ENCODE measurements around the gene KLLN.
A peak's percentile ranks its signal among the peaks of the same experiment; 100 is the strongest.
"Not testable (repeated sequence)": the region's sequence is repeated elsewhere in the genome, so short reads cannot be mapped to it uniquely, and the experiment has no call there.

The KLLN gene

DNA sequence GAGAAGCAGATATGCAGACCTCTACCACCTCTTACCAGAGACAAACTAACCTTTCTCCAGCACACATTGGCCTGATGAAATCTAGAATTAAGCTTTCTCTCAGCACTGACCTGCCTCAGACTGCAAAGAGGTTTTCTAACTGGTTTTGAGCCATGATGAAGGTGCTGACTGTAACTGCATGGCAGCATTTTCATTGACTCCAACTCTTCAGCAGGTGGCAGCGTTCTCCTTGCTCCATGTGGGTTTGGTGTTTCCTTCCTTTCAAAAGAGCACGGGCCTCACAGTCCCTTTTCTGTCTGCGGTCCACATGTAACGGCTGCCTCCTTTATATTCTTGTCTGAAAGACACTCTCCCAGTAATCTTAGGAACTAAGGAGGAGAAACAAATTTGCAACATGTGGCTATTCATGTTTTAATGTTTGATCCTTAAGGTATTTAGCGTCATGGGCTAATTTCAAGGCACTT lies 12.6 kb downstream of the KLLN start:
- Histone ChIP-seq H3K18ac (ENCODE audit: low read length) (no peak overlapping the region), H2BK15ac (replicated peaks; ENCODE audit: low read depth) (no peak overlapping the region), H3K79me1 (ENCODE audit: low read length) (no peaks in the 10 kb centered on the region), H3K27me3 (ENCODE audit: insufficient read depth, low read length, poor library complexity) (no peaks in the 10 kb centered on the region), H3K4me1 (ENCODE audit: control insufficient read depth, low read depth, low read length) (no peaks in the 10 kb centered on the region), H3K27ac (ENCODE audit: low read depth, low read length) (no peak overlapping the region), H4K8ac (ENCODE audit: low read depth, low read length) (no peak overlapping the region), H3K36me3 (ENCODE audit: control insufficient read depth, insufficient read depth, low read length) (no peaks in the 10 kb centered on the region), H2BK5ac (ENCODE audit: low read length) (no peak overlapping the region), H4K5ac (ENCODE audit: low read length) (no peak overlapping the region), H3K4ac (ENCODE audit: low read depth, low read length) (no peak overlapping the region), H3K56ac (ENCODE audit: low read length) (no peak overlapping the region), H3K4me3 (ENCODE audit: low read length) (no peak overlapping the region), H3K23ac (ENCODE audit: low read length) (no peak overlapping the region), H2AK5ac (ENCODE audit: low read length) (no peak overlapping the region), H3K4me2 (ENCODE audit: low read length) (no peak overlapping the region), H2BK120ac (ENCODE audit: low read depth, low read length) (no peak overlapping the region), H3K9ac (ENCODE audit: low read length) (no peak overlapping the region), H3K79me2 (ENCODE audit: control insufficient read depth, insufficient read depth, low read length) (no peaks in the 10 kb centered on the region)
- peak; percentile 85 for DNase-seq
- no CpG with 5 or more reads among the region's 5 CpGs for WGBS (ENCODE audit: extremely low coverage, insufficient coverage, low lambda C conversion rate)

DNA sequence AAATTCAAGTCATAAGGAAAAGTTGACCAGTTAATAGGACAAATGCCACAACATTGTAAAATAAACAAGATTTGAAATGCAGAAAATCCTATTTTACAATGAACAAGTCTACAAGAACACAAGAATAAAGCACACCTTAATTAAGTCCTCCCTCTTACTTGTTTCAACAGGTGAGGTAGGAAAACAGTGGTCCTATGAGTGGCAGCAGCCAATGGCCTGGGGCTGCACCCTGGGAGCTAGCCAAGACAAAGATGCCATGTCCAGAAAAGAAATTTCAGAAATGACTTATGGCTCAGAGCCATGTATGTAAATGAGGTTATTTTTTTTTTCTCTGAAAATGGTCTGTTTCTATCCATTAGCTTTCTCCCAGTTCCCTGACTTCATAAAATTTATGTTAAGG lies 14.3 kb downstream of the KLLN start:
- Histone ChIP-seq H2BK120ac (ENCODE audit: low read depth, low read length) (no peak overlapping the region), H2BK15ac (replicated peaks; ENCODE audit: low read depth) (no peak overlapping the region), H3K18ac (ENCODE audit: low read length) (no peak overlapping the region), H3K4me1 (ENCODE audit: control insufficient read depth, low read depth, low read length) (no peaks in the 10 kb centered on the region), H3K79me1 (ENCODE audit: low read length) (no peaks in the 10 kb centered on the region), H3K56ac (ENCODE audit: low read length) (no peak overlapping the region), H3K23ac (ENCODE audit: low read length) (no peak overlapping the region), H4K8ac (ENCODE audit: low read depth, low read length) (no peak overlapping the region), H3K27me3 (ENCODE audit: insufficient read depth, low read length, poor library complexity) (no peaks in the 10 kb centered on the region), H4K5ac (ENCODE audit: low read length) (no peak overlapping the region), H3K36me3 (ENCODE audit: control insufficient read depth, insufficient read depth, low read length) (no peaks in the 10 kb centered on the region), H3K79me2 (ENCODE audit: control insufficient read depth, insufficient read depth, low read length) (no peaks in the 10 kb centered on the region), H3K9ac (ENCODE audit: low read length) (no peak overlapping the region), H3K4ac (ENCODE audit: low read depth, low read length) (no peak overlapping the region), H3K4me3 (ENCODE audit: low read length) (no peak overlapping the region), H2BK5ac (ENCODE audit: low read length) (no peak overlapping the region), H2AK5ac (ENCODE audit: low read length) (no peak overlapping the region), H3K4me2 (ENCODE audit: low read length) (no peak overlapping the region), H3K27ac (ENCODE audit: low read depth, low read length) (no peak overlapping the region)
- no peak for DNase-seq

DNA sequence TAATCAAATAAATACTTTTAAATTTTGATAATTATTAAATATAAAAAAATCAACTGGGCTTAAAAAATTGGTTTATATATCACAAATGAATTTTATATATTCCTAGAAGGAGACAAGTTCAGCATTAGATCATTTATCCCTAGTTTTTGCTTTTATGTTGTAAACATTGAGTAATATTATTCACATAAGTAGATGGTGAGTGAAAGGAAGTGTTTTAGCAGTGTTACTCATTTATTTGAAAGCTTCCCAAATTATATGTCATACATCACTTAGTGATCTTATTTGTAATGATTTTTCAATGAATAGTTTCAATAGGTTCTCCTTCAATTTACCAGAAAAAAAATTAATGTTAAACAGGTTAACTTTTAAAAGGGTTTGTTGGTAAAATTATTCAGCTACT lies 15.8 kb downstream of the KLLN start:
- Histone ChIP-seq H4K5ac (ENCODE audit: low read length) (no peak overlapping the region), H3K56ac (ENCODE audit: low read length) (no peak overlapping the region), H3K4me1 (ENCODE audit: control insufficient read depth, low read depth, low read length) (no peaks in the 10 kb centered on the region), H3K79me2 (ENCODE audit: control insufficient read depth, insufficient read depth, low read length) (no peaks in the 10 kb centered on the region), H2BK15ac (replicated peaks; ENCODE audit: low read depth) (no peak overlapping the region), H3K18ac (ENCODE audit: low read length) (no peak overlapping the region), H3K23ac (ENCODE audit: low read length) (no peak overlapping the region), H3K4me3 (ENCODE audit: low read length) (no peak overlapping the region), H3K36me3 (ENCODE audit: control insufficient read depth, insufficient read depth, low read length) (no peaks in the 10 kb centered on the region), H3K27ac (ENCODE audit: low read depth, low read length) (no peak overlapping the region), H3K79me1 (ENCODE audit: low read length) (no peaks in the 10 kb centered on the region), H3K27me3 (ENCODE audit: insufficient read depth, low read length, poor library complexity) (no peaks in the 10 kb centered on the region), H2AK5ac (ENCODE audit: low read length) (no peak overlapping the region), H3K9ac (ENCODE audit: low read length) (no peak overlapping the region), H2BK120ac (ENCODE audit: low read depth, low read length) (no peak overlapping the region), H4K8ac (ENCODE audit: low read depth, low read length) (no peak overlapping the region), H3K4ac (ENCODE audit: low read depth, low read length) (no peak overlapping the region), H2BK5ac (ENCODE audit: low read length) (no peak overlapping the region), H3K4me2 (ENCODE audit: low read length) (no peak overlapping the region)
- no peak for DNase-seq

DNA sequence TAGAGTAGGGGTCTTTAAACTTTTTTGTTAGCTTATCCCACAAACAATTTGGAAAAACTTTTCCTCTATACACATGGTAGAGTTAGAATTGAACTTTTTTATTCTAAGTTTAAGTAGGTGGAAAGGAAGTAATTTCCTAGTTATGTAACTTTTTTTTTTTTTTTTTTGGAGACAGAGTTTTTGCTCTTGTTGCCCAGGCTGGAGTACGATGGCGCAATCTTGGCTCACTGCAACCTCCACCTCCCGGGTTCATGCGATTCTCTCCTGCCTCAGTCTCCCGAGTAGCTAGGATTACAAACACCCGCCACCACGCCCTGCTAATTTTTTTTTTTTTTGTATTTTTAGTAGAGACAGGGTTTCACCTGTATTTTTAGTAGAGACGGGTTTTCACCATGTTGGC lies 16.6 kb downstream of the KLLN start:
- not testable (repeated sequence) for H3K79me2 ChIP-seq (ENCODE audit: control insufficient read depth, insufficient read depth, low read length); H3K4me1 ChIP-seq (ENCODE audit: control insufficient read depth, low read depth, low read length); H2BK120ac ChIP-seq (ENCODE audit: low read depth, low read length); H3K18ac ChIP-seq (ENCODE audit: low read length); H3K9ac ChIP-seq (ENCODE audit: low read length); H2BK15ac ChIP-seq (replicated peaks; ENCODE audit: low read depth); H3K27me3 ChIP-seq (ENCODE audit: insufficient read depth, low read length, poor library complexity); H3K4ac ChIP-seq (ENCODE audit: low read depth, low read length); H4K5ac ChIP-seq (ENCODE audit: low read length); H2AK5ac ChIP-seq (ENCODE audit: low read length); H2BK5ac ChIP-seq (ENCODE audit: low read length); H3K56ac ChIP-seq (ENCODE audit: low read length); H3K36me3 ChIP-seq (ENCODE audit: control insufficient read depth, insufficient read depth, low read length); H3K23ac ChIP-seq (ENCODE audit: low read length); H3K27ac ChIP-seq (ENCODE audit: low read depth, low read length); H3K79me1 ChIP-seq (ENCODE audit: low read length); H3K4me3 ChIP-seq (ENCODE audit: low read length); H4K8ac ChIP-seq (ENCODE audit: low read depth, low read length); DNase-seq; H3K4me2 ChIP-seq (ENCODE audit: low read length)
- WGBS (ENCODE audit: extremely low coverage, insufficient coverage, low lambda C conversion rate) = no CpG with 5 or more reads among the region's 8 CpGs

DNA sequence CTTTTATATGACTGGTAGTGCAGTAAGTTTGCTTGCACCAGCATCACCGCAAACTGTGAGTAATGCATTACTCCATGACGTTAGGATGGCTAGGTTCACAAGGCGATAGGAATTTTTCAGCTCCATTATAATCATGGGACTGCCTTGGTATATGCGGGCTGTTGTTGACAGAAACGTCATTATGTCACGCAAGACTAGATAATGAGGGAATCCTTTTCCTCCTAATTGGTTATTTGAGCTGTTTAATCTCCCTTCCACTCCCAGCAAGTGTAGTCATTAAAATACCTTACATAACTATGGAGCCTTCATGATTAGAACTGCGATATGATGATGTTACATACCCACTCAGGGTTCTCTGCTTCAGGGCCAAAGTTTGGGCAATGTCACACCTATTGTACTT lies 17.3 kb downstream of the KLLN start:
- Histone ChIP-seq H2BK120ac (ENCODE audit: low read depth, low read length) (no peak overlapping the region), H3K27me3 (ENCODE audit: insufficient read depth, low read length, poor library complexity) (no peaks in the 10 kb centered on the region), H3K18ac (ENCODE audit: low read length) (no peak overlapping the region), H3K9ac (ENCODE audit: low read length) (no peak overlapping the region), H3K23ac (ENCODE audit: low read length) (no peak overlapping the region), H3K79me2 (ENCODE audit: control insufficient read depth, insufficient read depth, low read length) (no peaks in the 10 kb centered on the region), H3K36me3 (ENCODE audit: control insufficient read depth, insufficient read depth, low read length) (no peaks in the 10 kb centered on the region), H4K5ac (ENCODE audit: low read length) (no peak overlapping the region), H3K4me3 (ENCODE audit: low read length) (no peak overlapping the region), H3K4me1 (ENCODE audit: control insufficient read depth, low read depth, low read length) (no peaks in the 10 kb centered on the region), H2BK15ac (replicated peaks; ENCODE audit: low read depth) (no peak overlapping the region), H3K27ac (ENCODE audit: low read depth, low read length) (no peak overlapping the region), H3K4ac (ENCODE audit: low read depth, low read length) (no peak overlapping the region), H3K56ac (ENCODE audit: low read length) (no peak overlapping the region), H3K79me1 (ENCODE audit: low read length) (no peaks in the 10 kb centered on the region), H4K8ac (ENCODE audit: low read depth, low read length) (no peak overlapping the region), H2BK5ac (ENCODE audit: low read length) (no peak overlapping the region), H3K4me2 (ENCODE audit: low read length) (no peak overlapping the region), H2AK5ac (ENCODE audit: low read length) (no peak overlapping the region)
- no CpG with 5 or more reads among the region's 7 CpGs for WGBS (ENCODE audit: extremely low coverage, insufficient coverage, low lambda C conversion rate)
- DNase-seq = peak; percentile 63

DNA sequence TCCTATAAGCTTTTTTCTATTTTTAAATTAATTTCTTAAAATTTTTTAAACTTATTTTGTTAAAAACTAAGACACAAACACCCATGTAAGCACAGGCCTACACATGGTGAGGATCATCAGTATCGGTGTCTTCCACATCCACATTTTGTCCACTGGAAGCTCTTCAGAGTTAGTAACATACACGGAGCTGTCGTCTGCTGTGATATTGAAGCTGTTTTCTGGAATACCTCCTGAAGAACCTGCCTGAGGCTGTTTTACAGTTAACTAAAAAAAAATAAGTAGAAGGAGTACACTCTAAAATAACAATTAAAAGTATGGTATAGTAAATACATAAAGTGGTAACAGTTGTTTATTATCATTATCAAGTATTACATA lies 17.7 kb downstream of the KLLN start:
- no peak overlapping the region for H2BK120ac ChIP-seq (ENCODE audit: low read depth, low read length)
- no peaks in the 10 kb centered on the region for H3K4me1 ChIP-seq (ENCODE audit: control insufficient read depth, low read depth, low read length)
- no peak overlapping the region for H3K4me3 ChIP-seq (ENCODE audit: low read length)
- no peak overlapping the region for H4K8ac ChIP-seq (ENCODE audit: low read depth, low read length)
- no peak overlapping the region for H2BK5ac ChIP-seq (ENCODE audit: low read length)
- no peak overlapping the region for H3K27ac ChIP-seq (ENCODE audit: low read depth, low read length)
- no peak overlapping the region for H3K56ac ChIP-seq (ENCODE audit: low read length)
- no peak overlapping the region for H3K18ac ChIP-seq (ENCODE audit: low read length)
- no peak overlapping the region for H3K4me2 ChIP-seq (ENCODE audit: low read length)
- no CpG with 5 or more reads among the region's 3 CpGs for WGBS (ENCODE audit: extremely low coverage, insufficient coverage, low lambda C conversion rate)
- no peak overlapping the region for H3K23ac ChIP-seq (ENCODE audit: low read length)
- no peaks in the 10 kb centered on the region for H3K79me2 ChIP-seq (ENCODE audit: control insufficient read depth, insufficient read depth, low read length)
- H3K4ac ChIP-seq (ENCODE audit: low read depth, low read length) = no peak overlapping the region
- H2BK15ac ChIP-seq (replicated peaks; ENCODE audit: low read depth) = no peak overlapping the region
- no peaks in the 10 kb centered on the region for H3K79me1 ChIP-seq (ENCODE audit: low read length)
- H3K9ac ChIP-seq (ENCODE audit: low read length) = no peak overlapping the region
- H4K5ac ChIP-seq (ENCODE audit: low read length) = no peak overlapping the region
- no peak overlapping the region for H2AK5ac ChIP-seq (ENCODE audit: low read length)
- no peaks in the 10 kb centered on the region for H3K27me3 ChIP-seq (ENCODE audit: insufficient read depth, low read length, poor library complexity)
- no peaks in the 10 kb centered on the region for H3K36me3 ChIP-seq (ENCODE audit: control insufficient read depth, insufficient read depth, low read length)
- no peak for DNase-seq
